ENCODE measurements around the gene HOXC10. TPM values are rescaled to one million over a fixed set of nuclear protein-coding genes. Genes with fewer than 3 reads are reported as not detected.

HOXC10 gene
- polyA plus RNA-seq, 4 donors = 1.2 TPM; not detected in 3

DNA sequence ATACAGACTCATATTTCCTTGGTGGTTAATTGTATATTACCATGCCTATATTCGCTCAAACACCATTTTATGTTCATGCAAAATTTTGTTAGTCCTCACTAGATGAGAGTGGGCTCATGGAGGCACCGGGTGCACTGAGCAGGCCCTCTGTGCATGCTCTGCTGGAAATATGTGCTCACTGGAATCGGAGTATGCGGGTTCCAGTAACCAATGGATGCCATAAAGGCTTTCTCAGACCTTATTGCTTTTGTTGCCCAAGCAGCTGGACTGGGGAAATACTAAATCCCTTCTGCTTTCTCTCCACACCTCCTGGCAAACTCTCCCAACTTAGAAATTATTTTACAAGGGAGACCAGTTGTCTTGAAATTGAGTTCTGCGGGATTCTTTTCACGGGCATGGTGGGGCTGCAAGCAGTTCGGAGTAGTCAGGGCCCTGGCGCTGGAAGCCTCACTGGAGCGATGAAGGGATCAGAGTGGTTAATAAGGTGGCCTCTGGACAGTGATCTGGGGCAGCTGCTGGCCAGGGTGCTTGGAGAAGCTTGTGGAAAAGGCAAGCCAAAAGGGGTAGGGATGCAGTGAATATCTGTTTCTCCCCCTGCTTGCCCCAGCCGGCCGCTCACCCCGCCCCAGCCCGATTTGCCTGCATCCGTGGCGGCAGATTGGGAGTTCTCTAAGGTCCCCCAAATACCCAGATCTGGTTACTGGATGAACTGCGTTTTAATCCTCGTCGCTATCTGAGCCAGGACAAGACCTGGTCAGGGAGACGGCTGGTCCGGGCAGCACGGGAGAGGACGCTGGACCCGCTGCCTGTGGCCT lies 35.9 kb downstream of the HOXC10 start:
- Histone ChIP-seq H3K27me3 (ENCODE audit: control insufficient read depth in 3 of 3, insufficient read depth in 3 of 3, low read length in 3 of 3) (peaks cover 6 to 95% (median 44%) of the 10 kb centered on the region in 3 donors), H3K9me3 (ENCODE audit: control insufficient read depth in 2 of 2, insufficient read depth in 1 of 2, low read depth in 1 of 2, low read length in 1 of 2) (no peaks in the 10 kb centered on the region), H3K27ac (ENCODE audit: low read depth in 1 of 3, low read length in 2 of 3) (peak overlapping the region in 2 of 3 donors; percentile 19 to 27), H3K36me3 (ENCODE audit: control insufficient read depth in 3 of 3, insufficient read depth in 2 of 3, low read depth in 1 of 3, low read length in 3 of 3) (no peaks in the 10 kb centered on the region), H3K4me3 (ENCODE audit: low read depth in 1 of 3, low read length in 3 of 3) (peak overlapping the region in 1 of 3 donors; percentile 9), H3K4me1 (ENCODE audit: control insufficient read depth in 3 of 3, insufficient read depth in 2 of 3, low read depth in 1 of 3, low read length in 2 of 3) (peaks cover 0 to 36% (median 2%) of the 10 kb centered on the region in 3 donors)
- no peak for DNase-seq
- WGBS, 3 donors = 64 to 78% (median 75%) methylated on average over 23 of the region's 23 CpGs
- FAIRE-seq = no peak

DNA sequence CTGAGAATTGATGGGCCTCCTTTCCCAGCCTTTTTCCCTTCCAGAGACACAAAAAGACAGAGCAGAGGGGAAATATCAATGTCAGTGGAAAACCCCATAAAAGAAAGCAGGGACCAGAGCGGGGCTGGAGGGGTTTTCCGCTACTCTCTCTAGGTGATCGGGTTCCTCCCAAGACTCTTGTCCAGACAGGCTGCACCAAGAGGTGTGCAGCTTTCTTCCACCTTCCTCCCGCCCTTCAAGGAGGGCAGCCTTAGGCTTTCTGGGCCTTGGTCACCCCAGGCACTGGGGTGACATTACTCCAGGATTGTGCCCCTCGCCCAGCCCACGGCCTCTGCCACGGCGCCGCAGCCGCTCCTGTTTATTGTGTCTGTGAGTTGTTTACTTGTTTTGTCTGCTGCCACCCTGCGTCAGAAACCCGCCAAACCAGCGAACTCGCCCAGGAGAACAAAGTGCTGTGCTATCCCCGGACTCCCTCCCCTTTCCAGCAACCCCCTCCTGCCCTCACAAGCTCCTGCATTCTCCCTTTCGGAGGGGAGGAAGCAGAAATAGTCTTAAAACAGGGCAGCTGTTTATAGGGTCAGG lies 36.6 kb downstream of the HOXC10 start:
- H3K27me3 ChIP-seq (ENCODE audit: control insufficient read depth in 3 of 3, insufficient read depth in 3 of 3, low read length in 3 of 3) = peaks cover 6 to 96% (median 44%) of the 10 kb centered on the region in 3 donors
- no peak for DNase-seq
- H3K27ac ChIP-seq (ENCODE audit: low read depth in 1 of 3, low read length in 2 of 3) = peak overlapping the region in 1 of 3 donors; percentile 19
- FAIRE-seq = no peak
- no peak overlapping the region for H3K4me3 ChIP-seq (ENCODE audit: low read depth in 1 of 3, low read length in 3 of 3)
- H3K36me3 ChIP-seq (ENCODE audit: control insufficient read depth in 3 of 3, insufficient read depth in 2 of 3, low read depth in 1 of 3, low read length in 3 of 3) = no peaks in the 10 kb centered on the region
- 17 to 33% (median 20%) methylated on average over 16 of the region's 16 CpGs for WGBS, 3 donors
- H3K4me1 ChIP-seq (ENCODE audit: control insufficient read depth in 3 of 3, insufficient read depth in 2 of 3, low read depth in 1 of 3, low read length in 2 of 3) = peaks cover 0 to 37% (median 2%) of the 10 kb centered on the region in 3 donors
- H3K9me3 ChIP-seq (ENCODE audit: control insufficient read depth in 2 of 2, insufficient read depth in 1 of 2, low read depth in 1 of 2, low read length in 1 of 2) = no peaks in the 10 kb centered on the region

- H3K4me3 ChIP-seq (ENCODE audit: low read depth in 1 of 3, low read length in 3 of 3) = no peak overlapping the region
- WGBS, 3 donors = 50 to 64% (median 56%) methylated on average over 8 of the region's 8 CpGs
- H3K36me3 ChIP-seq (ENCODE audit: control insufficient read depth in 3 of 3, insufficient read depth in 2 of 3, low read depth in 1 of 3, low read length in 3 of 3) = no peaks in the 10 kb centered on the region
- H3K27ac ChIP-seq (ENCODE audit: low read depth in 1 of 3, low read length in 2 of 3) = no peak overlapping the region
- FAIRE-seq (no peak), DNase-seq (no peak)
- H3K27me3 ChIP-seq (ENCODE audit: control insufficient read depth in 3 of 3, insufficient read depth in 3 of 3, low read length in 3 of 3) = peaks cover 6 to 96% (median 49%) of the 10 kb centered on the region in 3 donors
- H3K4me1 ChIP-seq (ENCODE audit: control insufficient read depth in 3 of 3, insufficient read depth in 2 of 3, low read depth in 1 of 3, low read length in 2 of 3) = peaks cover 0 to 46% (median 6%) of the 10 kb centered on the region in 3 donors
- H3K9me3 ChIP-seq (ENCODE audit: control insufficient read depth in 2 of 2, insufficient read depth in 1 of 2, low read depth in 1 of 2, low read length in 1 of 2) = no peaks in the 10 kb centered on the region
Observed at GRCh38 chr12:54022960-54023884, 38.3 kb downstream of the HOXC10 start.

GRCh38 chr12:54024127-54024526 lies 39.2 kb downstream of the HOXC10 start:
- DNase-seq = no peak
- 54 to 72% (median 62%) methylated on average over 17 of the region's 17 CpGs for WGBS, 3 donors
- peak overlapping the region in 1 of 3 donors; percentile 19 for H3K27ac ChIP-seq (ENCODE audit: low read depth in 1 of 3, low read length in 2 of 3)
- peaks cover 6 to 97% (median 51%) of the 10 kb centered on the region in 3 donors for H3K27me3 ChIP-seq (ENCODE audit: control insufficient read depth in 3 of 3, insufficient read depth in 3 of 3, low read length in 3 of 3)
- H3K9me3 ChIP-seq (ENCODE audit: control insufficient read depth in 2 of 2, insufficient read depth in 1 of 2, low read depth in 1 of 2, low read length in 1 of 2) = no peaks in the 10 kb centered on the region
- H3K4me1 ChIP-seq (ENCODE audit: control insufficient read depth in 3 of 3, insufficient read depth in 2 of 3, low read depth in 1 of 3, low read length in 2 of 3) = peaks cover 0 to 49% (median 4%) of the 10 kb centered on the region in 3 donors
- no peak overlapping the region for H3K4me3 ChIP-seq (ENCODE audit: low read depth in 1 of 3, low read length in 3 of 3)
- H3K36me3 ChIP-seq (ENCODE audit: control insufficient read depth in 3 of 3, insufficient read depth in 2 of 3, low read depth in 1 of 3, low read length in 3 of 3) = no peaks in the 10 kb centered on the region
- FAIRE-seq = no peak

DNA sequence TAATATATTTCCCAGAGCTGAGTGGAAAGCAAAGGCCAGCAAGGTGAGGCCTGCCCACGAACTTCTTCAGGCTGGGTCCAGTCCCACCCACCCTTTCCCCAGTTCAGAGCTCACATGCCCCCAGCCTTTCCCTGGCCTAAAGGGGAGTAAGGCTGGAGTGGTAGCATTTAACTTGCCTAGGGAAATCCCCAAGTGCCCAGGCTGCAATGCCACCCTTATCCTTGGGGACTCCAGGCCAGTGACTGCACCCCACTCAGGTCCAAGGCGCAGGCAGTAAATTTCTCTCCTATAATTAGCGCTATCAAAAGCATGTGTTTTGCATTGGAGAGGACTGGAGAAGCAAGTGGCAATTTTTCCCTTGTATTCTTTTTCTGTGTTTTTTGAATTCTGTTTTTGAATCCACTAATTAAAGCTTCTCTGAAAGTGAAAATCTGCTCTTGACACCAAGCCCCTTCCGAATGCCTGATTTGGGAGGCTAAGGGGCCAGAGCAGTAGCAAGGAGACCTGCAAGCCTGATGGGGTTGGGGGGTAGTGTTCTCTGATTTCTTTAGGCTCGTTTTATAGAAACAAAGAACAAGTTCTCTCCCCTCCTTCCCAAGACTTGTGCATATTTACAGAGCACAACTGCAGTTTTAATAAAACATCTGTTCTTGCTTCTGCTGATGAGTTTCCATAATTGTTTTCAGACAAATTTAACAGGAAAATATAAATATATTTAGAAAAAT lies 39.8 kb downstream of the HOXC10 start:
- WGBS, 3 donors = 39 to 54% (median 43%) methylated on average over 5 of the region's 5 CpGs
- DNase-seq (no peak), FAIRE-seq (no peak)
- Histone ChIP-seq H3K4me3 (ENCODE audit: low read depth in 1 of 3, low read length in 3 of 3) (no peak overlapping the region), H3K4me1 (ENCODE audit: control insufficient read depth in 3 of 3, insufficient read depth in 2 of 3, low read depth in 1 of 3, low read length in 2 of 3) (peaks cover 0 to 46% (median 4%) of the 10 kb centered on the region in 3 donors), H3K27ac (ENCODE audit: low read depth in 1 of 3, low read length in 2 of 3) (no peak overlapping the region), H3K9me3 (ENCODE audit: control insufficient read depth in 2 of 2, insufficient read depth in 1 of 2, low read depth in 1 of 2, low read length in 1 of 2) (no peaks in the 10 kb centered on the region), H3K27me3 (ENCODE audit: control insufficient read depth in 3 of 3, insufficient read depth in 3 of 3, low read length in 3 of 3) (peaks cover 6 to 96% (median 45%) of the 10 kb centered on the region in 3 donors), H3K36me3 (ENCODE audit: control insufficient read depth in 3 of 3, insufficient read depth in 2 of 3, low read depth in 1 of 3, low read length in 3 of 3) (peaks cover 0 to 4% (median 0%) of the 10 kb centered on the region in 3 donors)

DNA sequence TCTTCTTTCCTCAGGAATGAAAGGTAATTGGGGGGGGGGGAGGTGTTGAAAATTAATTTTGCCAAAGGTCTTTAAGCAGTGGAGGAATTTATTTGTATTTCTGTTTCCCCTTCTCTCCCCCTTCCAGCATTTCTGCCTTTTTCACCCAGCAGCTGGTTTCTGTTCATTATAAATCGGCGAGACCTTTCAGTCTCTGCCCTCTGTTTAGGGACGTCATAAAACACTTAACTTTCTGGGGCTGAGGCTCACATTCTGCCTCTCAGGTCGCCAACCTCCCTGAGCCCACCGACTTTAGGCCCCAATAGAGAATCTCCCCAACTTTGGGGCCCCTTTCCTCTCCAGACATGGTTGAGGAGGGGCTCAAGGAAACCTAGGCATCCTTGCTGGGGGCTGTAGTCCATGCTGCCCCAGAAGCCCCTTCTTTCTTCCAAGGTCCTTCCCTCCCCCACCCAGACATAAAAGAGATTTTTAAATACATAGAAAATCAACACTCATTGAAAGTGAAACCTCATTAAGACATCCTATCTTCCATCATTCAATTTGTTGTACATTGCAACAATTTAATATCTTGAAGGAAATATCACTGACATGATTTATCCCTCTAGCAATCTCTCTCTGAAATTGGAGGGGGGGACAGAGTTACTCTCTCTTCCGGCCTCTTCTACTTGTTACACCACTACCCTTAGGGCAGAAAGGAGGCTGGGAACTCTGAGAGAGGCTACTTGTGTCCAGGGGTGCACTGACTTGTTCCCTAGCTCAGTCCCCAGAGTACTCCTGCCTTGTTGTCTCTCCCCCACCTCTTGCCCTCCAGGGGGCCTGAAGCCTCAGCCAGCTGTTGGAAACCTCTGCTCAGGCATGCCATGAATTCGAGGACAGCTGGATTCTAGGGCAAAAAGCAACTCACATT lies 40.8 kb downstream of the HOXC10 start:
- Histone ChIP-seq H3K9me3 (ENCODE audit: control insufficient read depth in 2 of 2, insufficient read depth in 1 of 2, low read depth in 1 of 2, low read length in 1 of 2) (no peaks in the 10 kb centered on the region), H3K27me3 (ENCODE audit: control insufficient read depth in 3 of 3, insufficient read depth in 3 of 3, low read length in 3 of 3) (peaks cover 6 to 95% (median 44%) of the 10 kb centered on the region in 3 donors), H3K4me3 (ENCODE audit: low read depth in 1 of 3, low read length in 3 of 3) (no peak overlapping the region), H3K36me3 (ENCODE audit: control insufficient read depth in 3 of 3, insufficient read depth in 2 of 3, low read depth in 1 of 3, low read length in 3 of 3) (peaks cover 0 to 7% (median 0%) of the 10 kb centered on the region in 3 donors), H3K4me1 (ENCODE audit: control insufficient read depth in 3 of 3, insufficient read depth in 2 of 3, low read depth in 1 of 3, low read length in 2 of 3) (peaks cover 0 to 40% (median 4%) of the 10 kb centered on the region in 3 donors), H3K27ac (ENCODE audit: low read depth in 1 of 3, low read length in 2 of 3) (peak overlapping the region; percentile 1 to 66 (median 2))
- no peak for FAIRE-seq
- WGBS, 3 donors = 11 to 34% (median 14%) methylated on average over 7 of the region's 7 CpGs
- no peak for DNase-seq

Measured in small intestine (tissue), 7 donors.